Epidermal melanocyte (primary cell): ENCODE data around the gene INKA1.
A peak's percentile ranks its signal among the peaks of the same experiment; 100 is the strongest.
"Not testable (repeated sequence)": the region's sequence is repeated elsewhere in the genome, so short reads cannot be mapped to it uniquely, and the experiment has no call there.

Experiments
- DNase-seq: peaks from one replicate; pipeline ENCODE4 v3.0.0; 2011; ENCODE audit warnings: low spot score; ENCODE audit not compliant: insufficient read length

Gene INKA1

GRCh38 chr3:49807431-49808114 is 4.5 kb downstream of the INKA1 start:
- no peak for DNase-seq

GRCh38 chr3:49812916-49813496 is 9.9 kb downstream of the INKA1 start:
- no peak for DNase-seq

GRCh38 chr3:49813497-49814174 is 10.6 kb downstream of the INKA1 start, which contains the start of gene UBA7:
Gene UBA7 (minus strand): TSS chr3:49813953. CDS start chr3:49813787, 166 bp downstream.
- peak; percentile 66 for DNase-seq

GRCh38 chr3:49823131-49823530 is 20.1 kb downstream of the INKA1 start:
- DNase-seq: not testable (repeated sequence)

- DNase-seq: peak; percentile 75
These were observed 23.0 kb downstream of the INKA1 start for GRCh38 chr3:49826016-49826415.

GRCh38 chr3:49831341-49831740 is 28.3 kb downstream of the INKA1 start:
- no peak for DNase-seq

GRCh38 chr3:49839193-49839809 is 36.2 kb downstream of the INKA1 start:
- peak; percentile 46 for DNase-seq

- DNase-seq: no peak
These were observed 37.3 kb downstream of the INKA1 start for GRCh38 chr3:49840388-49840787.

GRCh38 chr3:49841126-49841696 is 38.1 kb downstream of the INKA1 start:
- DNase-seq: no peak

- DNase-seq: no peak
These were observed 38.7 kb downstream of the INKA1 start for GRCh38 chr3:49841806-49842205.

- DNase-seq: no peak
These were observed 39.9 kb downstream of the INKA1 start for GRCh38 chr3:49842843-49843517.

GRCh38 chr3:49844464-49845183 is 41.6 kb downstream of the INKA1 start:
- DNase-seq: no peak

GRCh38 chr3:49845694-49846093 is 42.6 kb downstream of the INKA1 start:
- DNase-seq: no peak
